Suppressor macrophage treated with lipopolysaccharide for 1 hour (primary cell): ENCODE data around the gene ZNF320.
"Not testable (repeated sequence)": the region's sequence is repeated elsewhere in the genome, so short reads cannot be mapped to it uniquely, and the experiment has no call there.

Experiments
- DNase-seq, 3 donors: peaks; one replicate each; pipeline ENCODE4 v3.0.0-alpha.2; 2020 to 2022

The ZNF320 gene

GRCh38 chr19:52917531-52917930 is 20.1 kb upstream of the ZNF320 start:
- DNase-seq: no peak

GRCh38 chr19:52910648-52911047 is 13.2 kb upstream of the ZNF320 start:
- no peak for DNase-seq

DNA sequence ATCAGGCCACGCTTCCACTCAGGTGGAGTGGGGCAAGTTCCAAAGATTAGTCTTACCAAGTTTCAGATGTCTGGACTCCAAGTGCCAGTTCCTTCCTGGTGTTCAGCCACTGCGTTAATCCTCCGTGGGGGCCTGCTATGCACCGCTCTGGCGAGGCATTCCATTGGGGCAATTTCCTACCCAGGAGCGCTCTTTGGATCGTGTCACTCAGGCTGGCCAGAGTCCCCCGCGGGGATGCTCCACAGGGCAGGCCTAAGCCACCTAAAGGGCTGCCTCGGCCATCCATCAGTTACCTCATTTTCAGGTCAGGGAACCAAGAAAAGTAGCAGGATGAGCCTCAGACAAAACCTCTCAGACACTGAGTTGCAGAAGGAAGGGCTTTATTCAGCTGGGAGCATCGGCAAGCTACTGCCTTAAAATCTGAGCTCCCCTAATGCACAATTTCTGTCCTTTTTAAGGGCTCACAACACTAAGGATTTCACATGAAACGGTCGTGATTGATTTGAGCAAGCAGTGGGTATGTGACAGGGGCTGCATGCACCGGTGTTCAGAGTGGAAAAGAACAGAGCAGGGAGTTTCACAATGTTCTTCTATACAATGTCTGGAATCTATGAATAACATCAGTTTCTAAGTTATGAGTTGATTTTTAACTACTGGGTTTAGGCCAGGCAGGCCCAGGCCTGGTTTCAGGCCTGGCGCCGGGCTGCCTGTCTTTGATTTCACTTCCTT is 6.8 kb upstream of the ZNF320 start:
- DNase-seq: not testable (repeated sequence)

GRCh38 chr19:52901842-52902241 is 4.4 kb upstream of the ZNF320 start:
- no peak for DNase-seq

DNA sequence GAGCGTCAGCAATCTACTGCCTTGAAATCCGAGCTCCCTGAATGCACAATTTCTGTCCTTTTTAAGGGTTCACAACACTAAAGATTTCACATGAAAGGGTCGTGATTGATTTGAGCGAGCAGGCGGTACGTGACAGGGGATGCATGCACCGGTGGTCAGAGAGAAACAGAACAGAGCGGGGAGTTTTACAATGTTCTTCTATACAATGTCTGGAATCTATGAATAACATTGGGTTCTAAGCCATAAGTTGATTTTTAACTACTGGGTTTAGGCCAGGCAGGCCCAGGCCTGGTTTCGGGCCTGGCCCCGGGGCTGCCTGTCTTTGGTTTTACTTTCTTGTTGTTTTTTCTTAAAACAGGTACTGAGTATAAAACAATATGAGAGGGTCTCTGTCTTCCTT is 1.2 kb upstream of the ZNF320 start:
- not testable (repeated sequence) for DNase-seq

- DNase-seq: no peak
Measured at GRCh38 chr19:52898101-52898500, 666 bp upstream of the ZNF320 start.

- peak; percentile 7 to 36 (median 21) for DNase-seq
Measured at GRCh38 chr19:52896431-52897137, 851 bp downstream of the ZNF320 start.

DNA sequence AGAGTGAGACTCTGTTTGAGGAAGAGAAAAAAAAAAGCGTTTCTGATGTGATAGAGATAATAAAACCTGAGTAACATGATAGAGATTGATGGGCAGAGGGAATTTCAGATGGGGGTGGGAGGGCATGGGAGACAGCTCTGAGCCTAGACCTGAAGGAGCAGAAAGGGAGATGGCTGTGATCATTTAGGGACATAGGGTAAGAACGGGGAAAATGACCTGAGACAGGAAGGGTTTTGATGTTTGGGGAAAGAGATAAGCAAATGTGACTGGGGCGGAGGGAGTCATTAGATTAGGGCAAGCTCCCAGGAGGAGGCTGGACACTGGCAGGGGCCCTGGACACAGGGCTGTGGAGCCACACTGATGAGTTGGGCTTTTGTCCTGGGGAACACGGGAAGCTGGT is 6.1 kb downstream of the ZNF320 start:
- no peak for DNase-seq

GRCh38 chr19:52889931-52890330 is 7.5 kb downstream of the ZNF320 start:
- DNase-seq: no peak

DNA sequence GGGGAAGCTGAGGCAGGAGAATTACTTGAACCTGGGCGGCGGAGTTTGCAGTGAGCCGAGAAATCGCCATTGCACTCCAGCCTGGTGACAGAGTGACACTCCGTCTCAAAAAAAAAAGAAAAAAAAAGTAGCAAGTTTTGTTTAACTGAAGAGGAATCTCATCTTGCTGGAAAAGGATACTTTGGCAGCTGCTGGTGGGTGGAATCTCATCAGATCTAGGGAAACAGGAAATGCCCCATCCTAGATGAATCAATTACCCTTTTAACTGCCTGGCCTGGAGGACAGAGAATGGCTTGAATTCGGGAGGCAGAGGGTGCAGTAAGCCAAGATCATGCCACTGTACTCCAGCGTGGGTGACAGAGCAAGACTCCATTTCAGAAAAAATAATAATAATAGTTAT is 8.4 kb downstream of the ZNF320 start:
- no peak for DNase-seq

DNA sequence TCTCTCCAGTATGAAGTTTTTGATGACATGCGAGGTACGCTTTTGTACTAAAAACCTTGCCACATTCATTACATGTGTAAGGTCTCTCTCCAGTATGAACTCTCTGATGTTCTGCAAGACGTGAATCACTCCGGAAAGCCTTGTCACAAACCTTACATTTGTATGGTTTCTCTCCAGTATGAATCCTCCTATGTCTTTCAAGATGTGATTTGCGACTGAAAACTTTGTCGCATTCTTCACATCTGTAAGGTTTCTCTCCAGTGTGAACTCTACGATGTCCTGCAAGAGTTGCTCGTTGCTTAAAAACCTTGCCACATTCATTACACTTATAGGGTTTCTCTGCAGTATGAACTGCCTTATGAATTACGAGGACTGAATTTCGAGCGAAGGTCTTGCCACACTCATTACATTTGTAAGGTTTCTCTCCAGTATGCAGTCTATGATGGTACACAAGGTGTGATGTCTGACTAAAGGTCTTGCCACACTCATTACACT is 16.5 kb downstream of the ZNF320 start:
- DNase-seq: no peak

GRCh38 chr19:52872996-52873395 is 24.4 kb downstream of the ZNF320 start:
- not testable (repeated sequence) for DNase-seq

DNA sequence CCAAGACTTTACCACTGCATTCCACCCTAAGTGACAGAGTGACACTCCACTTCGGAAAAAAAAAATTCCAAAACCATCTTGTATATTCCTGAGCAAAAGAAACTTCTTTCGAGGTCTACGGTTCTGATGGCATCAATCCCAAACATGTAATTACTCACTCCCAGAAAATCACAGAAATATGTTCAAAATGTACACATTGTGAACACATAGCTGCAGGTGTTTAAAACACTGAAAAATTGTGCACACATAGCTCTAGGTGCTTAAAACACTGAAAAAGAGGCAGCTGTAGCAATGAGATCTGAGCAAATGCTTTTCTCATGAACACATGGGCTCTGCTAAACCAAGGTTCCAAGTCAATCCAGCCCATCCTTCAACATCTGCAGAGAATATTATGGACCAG is 26.0 kb downstream of the ZNF320 start:
- no peak for DNase-seq

DNA sequence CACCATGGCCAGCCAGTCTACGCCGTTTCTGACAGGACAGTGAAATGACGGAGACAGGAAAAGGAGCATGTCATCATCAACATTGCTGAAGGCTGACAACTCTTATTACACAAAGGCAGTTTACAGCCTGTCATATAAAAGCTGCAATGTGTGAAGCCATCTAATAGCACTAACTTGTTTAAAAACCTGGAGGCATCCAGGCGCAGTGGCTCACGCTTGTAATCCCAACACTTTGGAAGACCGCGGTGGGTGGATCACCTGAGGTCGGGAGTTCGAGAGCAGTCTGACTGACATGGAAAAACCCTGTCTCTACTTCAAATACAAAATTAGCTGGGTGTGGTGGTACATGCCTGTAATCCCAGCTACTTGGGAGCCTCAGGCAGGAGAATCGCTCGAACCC is 29.4 kb downstream of the ZNF320 start:
- not testable (repeated sequence) for DNase-seq

DNA sequence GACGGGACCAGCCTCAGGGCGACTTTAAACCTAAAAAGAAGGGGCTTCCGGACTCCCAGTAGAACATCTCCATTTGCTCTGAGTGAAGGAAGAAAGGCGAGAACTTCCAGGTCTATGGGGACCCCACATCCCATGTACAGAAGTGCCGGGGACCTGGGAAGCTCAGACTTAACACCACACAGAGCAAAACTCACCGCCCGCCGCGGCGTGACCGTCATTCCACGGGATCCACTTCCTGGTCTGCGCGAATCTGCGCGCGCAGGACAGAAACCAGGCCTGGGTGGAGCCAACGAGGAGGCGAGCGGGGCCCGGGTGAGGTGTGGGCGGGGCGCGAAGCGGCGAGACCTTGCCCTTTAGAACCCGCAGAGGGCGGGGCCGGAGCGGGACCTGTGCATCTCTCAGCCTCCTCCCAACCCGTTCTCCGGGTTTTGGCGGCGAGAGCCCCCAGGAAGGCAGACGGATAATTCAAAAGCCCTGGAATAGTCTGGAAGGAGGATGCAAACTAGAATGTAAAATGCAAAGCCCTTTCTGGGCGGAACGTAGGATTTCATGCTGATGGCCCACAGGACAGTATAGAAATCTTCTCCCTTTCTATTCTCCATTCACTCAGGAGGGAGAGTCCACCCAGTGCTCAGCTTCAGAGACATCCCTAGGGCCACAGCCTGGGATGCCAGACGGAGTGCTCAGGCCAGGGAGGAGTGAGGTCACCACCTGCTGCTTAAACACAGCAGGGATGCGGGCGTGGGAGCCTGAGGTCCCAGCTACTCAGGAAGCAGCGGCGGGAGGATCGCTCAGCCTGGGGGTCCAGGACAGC is 39.9 kb downstream of the ZNF320 start, which contains the start of gene ZNF468:
TSS of gene ZNF468 (minus strand) at position 242 of the 814 bp plus-strand sequence. CDS start 3,347 bp downstream, outside the sequence.
- peak; percentile 72 to 86 (median 80) for DNase-seq

GRCh38 chr19:52856540-52857377 is 40.7 kb downstream of the ZNF320 start:
- peak in 2 of 3 donors; percentile 5 to 8 for DNase-seq
